ENCODE data around the gene DPF1.

Gene DPF1

GRCh38 chr19:38267761-38268483, 43.9 kb upstream of the DPF1 start:
- Histone ChIP-seq H3K4me2 (ENCODE audit: insufficient read depth, low read length, poor library complexity, severe bottlenecking) (no peak overlapping the region), H3K23ac (ENCODE audit: low read depth, low read length, poor library complexity) (no peak overlapping the region), H3K36me3 (replicated peaks in 1 of 2; ENCODE audit: control insufficient read depth in 2 of 2, insufficient read depth in 2 of 2, low read length in 2 of 2) (no peaks in the 10 kb centered on the region), H4K8ac (ENCODE audit: low read depth, low read length) (no peak overlapping the region), H2BK5ac (ENCODE audit: low read length) (no peak overlapping the region), H3K14ac (ENCODE audit: low read length) (no peak overlapping the region), H3K4me1 (ENCODE audit: control insufficient read depth in 2 of 2, insufficient read depth in 1 of 2, low read depth in 1 of 2, low read length in 2 of 2) (peaks cover 20 to 22% of the 10 kb centered on the region in 2 donors), H3K27ac (replicated peaks; ENCODE audit: low read length) (no peak overlapping the region), H3K4ac (ENCODE audit: low read length) (no peak overlapping the region), H3K79me1 (ENCODE audit: low read depth, low read length) (no peaks in the 10 kb centered on the region), H2BK15ac (ENCODE audit: low read length) (peak overlapping the region; percentile 30), H3K4me3 (ENCODE audit: low read length in 2 of 2) (no peak overlapping the region), H3K27me3 (ENCODE audit: control insufficient read depth in 3 of 3, insufficient read depth in 3 of 3, low read depth in 1 of 3, low read length in 3 of 3) (peaks cover 0 to 56% (median 2%) of the 10 kb centered on the region in 3 experiments), H4K91ac (ENCODE audit: low read depth, low read length, poor library complexity) (no peak overlapping the region), H3K9me3 (replicated peaks in 1 of 2; ENCODE audit: control insufficient read depth in 2 of 2, insufficient read depth in 1 of 2, low read depth in 1 of 2, low read length in 2 of 2) (no peaks in the 10 kb centered on the region), H3K9ac (ENCODE audit: low read depth, low read length, poor library complexity) (no peak overlapping the region), H3K18ac (ENCODE audit: low read length) (no peak overlapping the region), H2BK120ac (ENCODE audit: low read depth, low read length) (no peak overlapping the region), H2AK5ac (ENCODE audit: low read depth, low read length) (peak overlapping the region; percentile 47), H2AFZ (ENCODE audit: low read length) (no peak overlapping the region), H2BK12ac (ENCODE audit: low read length) (no peak overlapping the region)
- WGBS, 2 donors (ENCODE audit: extremely low coverage in 2 of 2, insufficient read length in 2 of 2, insufficient replicate concordance in 1 of 2): no CpG with 5 or more reads among the region's 12 CpGs
- no peak for DNase-seq (ENCODE audit: low spot score)

GRCh38 chr19:38266981-38267597, 43.1 kb upstream of the DPF1 start:
- peak overlapping the region; percentile 47 for H2AK5ac ChIP-seq (ENCODE audit: low read depth, low read length)
- H2BK15ac ChIP-seq (ENCODE audit: low read length): no peak overlapping the region
- H2BK5ac ChIP-seq (ENCODE audit: low read length): no peak overlapping the region
- no peak overlapping the region for H4K8ac ChIP-seq (ENCODE audit: low read depth, low read length)
- no peak overlapping the region for H3K23ac ChIP-seq (ENCODE audit: low read depth, low read length, poor library complexity)
- no peak overlapping the region for H2BK12ac ChIP-seq (ENCODE audit: low read length)
- H3K4ac ChIP-seq (ENCODE audit: low read length): no peak overlapping the region
- no peak overlapping the region for H3K18ac ChIP-seq (ENCODE audit: low read length)
- no peak overlapping the region for H3K27ac ChIP-seq (replicated peaks; ENCODE audit: low read length)
- no peaks in the 10 kb centered on the region for H3K9me3 ChIP-seq (replicated peaks in 1 of 2; ENCODE audit: control insufficient read depth in 2 of 2, insufficient read depth in 1 of 2, low read depth in 1 of 2, low read length in 2 of 2)
- no peaks in the 10 kb centered on the region for H3K79me1 ChIP-seq (ENCODE audit: low read depth, low read length)
- H3K4me3 ChIP-seq (ENCODE audit: low read length in 2 of 2): no peak overlapping the region
- H3K4me2 ChIP-seq (ENCODE audit: insufficient read depth, low read length, poor library complexity, severe bottlenecking): no peak overlapping the region
- H3K14ac ChIP-seq (ENCODE audit: low read length): no peak overlapping the region
- no peak overlapping the region for H2BK120ac ChIP-seq (ENCODE audit: low read depth, low read length)
- H3K27me3 ChIP-seq (ENCODE audit: control insufficient read depth in 3 of 3, insufficient read depth in 3 of 3, low read depth in 1 of 3, low read length in 3 of 3): peaks cover 0 to 59% (median 2%) of the 10 kb centered on the region in 3 experiments
- H3K4me1 ChIP-seq (ENCODE audit: control insufficient read depth in 2 of 2, insufficient read depth in 1 of 2, low read depth in 1 of 2, low read length in 2 of 2): peaks cover 20 to 22% of the 10 kb centered on the region in 2 donors
- H3K36me3 ChIP-seq (replicated peaks in 1 of 2; ENCODE audit: control insufficient read depth in 2 of 2, insufficient read depth in 2 of 2, low read length in 2 of 2): no peaks in the 10 kb centered on the region
- H4K91ac ChIP-seq (ENCODE audit: low read depth, low read length, poor library complexity): no peak overlapping the region
- H2AFZ ChIP-seq (ENCODE audit: low read length): no peak overlapping the region
- no peak for DNase-seq (ENCODE audit: low spot score)
- WGBS, 2 donors (ENCODE audit: extremely low coverage in 2 of 2, insufficient read length in 2 of 2, insufficient replicate concordance in 1 of 2): no CpG with 5 or more reads among the region's 12 CpGs
- H3K9ac ChIP-seq (ENCODE audit: low read depth, low read length, poor library complexity): no peak overlapping the region

- Histone ChIP-seq H3K4me2 (ENCODE audit: insufficient read depth, low read length, poor library complexity, severe bottlenecking) (no peak overlapping the region), H2BK120ac (ENCODE audit: low read depth, low read length) (no peak overlapping the region), H3K27ac (replicated peaks; ENCODE audit: low read length) (no peak overlapping the region), H2AK5ac (ENCODE audit: low read depth, low read length) (no peak overlapping the region), H4K91ac (ENCODE audit: low read depth, low read length, poor library complexity) (no peak overlapping the region), H3K9ac (ENCODE audit: low read depth, low read length, poor library complexity) (no peak overlapping the region), H2BK12ac (ENCODE audit: low read length) (no peak overlapping the region), H3K4ac (ENCODE audit: low read length) (no peak overlapping the region), H2BK5ac (ENCODE audit: low read length) (no peak overlapping the region), H3K79me1 (ENCODE audit: low read depth, low read length) (no peaks in the 10 kb centered on the region), H4K8ac (ENCODE audit: low read depth, low read length) (no peak overlapping the region), H3K9me3 (replicated peaks in 1 of 2; ENCODE audit: control insufficient read depth in 2 of 2, insufficient read depth in 1 of 2, low read depth in 1 of 2, low read length in 2 of 2) (no peaks in the 10 kb centered on the region), H3K36me3 (replicated peaks in 1 of 2; ENCODE audit: control insufficient read depth in 2 of 2, insufficient read depth in 2 of 2, low read length in 2 of 2) (no peaks in the 10 kb centered on the region), H3K18ac (ENCODE audit: low read length) (no peak overlapping the region), H3K4me3 (ENCODE audit: low read length in 2 of 2) (no peak overlapping the region), H2BK15ac (ENCODE audit: low read length) (no peak overlapping the region), H2AFZ (ENCODE audit: low read length) (no peak overlapping the region), H3K27me3 (ENCODE audit: control insufficient read depth in 3 of 3, insufficient read depth in 3 of 3, low read depth in 1 of 3, low read length in 3 of 3) (peaks cover 0 to 59% (median 2%) of the 10 kb centered on the region in 3 experiments), H3K14ac (ENCODE audit: low read length) (no peak overlapping the region), H3K23ac (ENCODE audit: low read depth, low read length, poor library complexity) (no peak overlapping the region), H3K4me1 (ENCODE audit: control insufficient read depth in 2 of 2, insufficient read depth in 1 of 2, low read depth in 1 of 2, low read length in 2 of 2) (peaks cover 20 to 22% of the 10 kb centered on the region in 2 donors)
- WGBS, 2 donors (ENCODE audit: extremely low coverage in 2 of 2, insufficient read length in 2 of 2, insufficient replicate concordance in 1 of 2): no CpG with 5 or more reads among the region's 12 CpGs
- no peak for DNase-seq (ENCODE audit: low spot score)
Measured at GRCh38 chr19:38265921-38266429, 42.0 kb upstream of the DPF1 start.

- H3K23ac ChIP-seq (ENCODE audit: low read depth, low read length, poor library complexity): no peak overlapping the region
- H2AFZ ChIP-seq (ENCODE audit: low read length): peak overlapping the region; percentile 91
- H3K36me3 ChIP-seq (replicated peaks in 1 of 2; ENCODE audit: control insufficient read depth in 2 of 2, insufficient read depth in 2 of 2, low read length in 2 of 2): no peaks in the 10 kb centered on the region
- no peak for DNase-seq (ENCODE audit: low spot score)
- peak overlapping the region; percentile 99 for H2BK15ac ChIP-seq (ENCODE audit: low read length)
- H3K4ac ChIP-seq (ENCODE audit: low read length): no peak overlapping the region
- H3K4me2 ChIP-seq (ENCODE audit: insufficient read depth, low read length, poor library complexity, severe bottlenecking): peak overlapping the region; percentile 99
- peak overlapping the region; percentile 18 for H2BK5ac ChIP-seq (ENCODE audit: low read length)
- no peak overlapping the region for H3K9ac ChIP-seq (ENCODE audit: low read depth, low read length, poor library complexity)
- H3K18ac ChIP-seq (ENCODE audit: low read length): peak overlapping the region; percentile 98
- peaks cover 17 to 22% of the 10 kb centered on the region in 2 donors for H3K4me1 ChIP-seq (ENCODE audit: control insufficient read depth in 2 of 2, insufficient read depth in 1 of 2, low read depth in 1 of 2, low read length in 2 of 2)
- H3K27me3 ChIP-seq (ENCODE audit: control insufficient read depth in 3 of 3, insufficient read depth in 3 of 3, low read depth in 1 of 3, low read length in 3 of 3): peaks cover 0 to 59% (median 2%) of the 10 kb centered on the region in 3 experiments
- no peaks in the 10 kb centered on the region for H3K79me1 ChIP-seq (ENCODE audit: low read depth, low read length)
- H4K91ac ChIP-seq (ENCODE audit: low read depth, low read length, poor library complexity): no peak overlapping the region
- peak overlapping the region; percentile 20 for H2AK5ac ChIP-seq (ENCODE audit: low read depth, low read length)
- H3K4me3 ChIP-seq (ENCODE audit: low read length in 2 of 2): peak overlapping the region in 1 of 2 donors; percentile 92
- no peaks in the 10 kb centered on the region for H3K9me3 ChIP-seq (replicated peaks in 1 of 2; ENCODE audit: control insufficient read depth in 2 of 2, insufficient read depth in 1 of 2, low read depth in 1 of 2, low read length in 2 of 2)
- H3K14ac ChIP-seq (ENCODE audit: low read length): peak overlapping the region; percentile 91
- no CpG with 5 or more reads among the region's 14 CpGs for WGBS, 2 donors (ENCODE audit: extremely low coverage in 2 of 2, insufficient read length in 2 of 2, insufficient replicate concordance in 1 of 2)
- H2BK120ac ChIP-seq (ENCODE audit: low read depth, low read length): no peak overlapping the region
- H4K8ac ChIP-seq (ENCODE audit: low read depth, low read length): peak overlapping the region; percentile 25
- no peak overlapping the region for H2BK12ac ChIP-seq (ENCODE audit: low read length)
- no peak overlapping the region for H3K27ac ChIP-seq (replicated peaks; ENCODE audit: low read length)
Measured at GRCh38 chr19:38265213-38265861, 41.3 kb upstream of the DPF1 start.
